Measurements from ENCODE around the gene CASP1. TPM values are rescaled to one million over a fixed set of nuclear protein-coding genes. Genes with fewer than 3 reads are reported as not detected.

Gene CASP1
- polyA plus RNA-seq, 1 donor (not counting 4 experiments of a cell fraction or from before 2014, with no cell fraction given): 69.1 TPM

DNA sequence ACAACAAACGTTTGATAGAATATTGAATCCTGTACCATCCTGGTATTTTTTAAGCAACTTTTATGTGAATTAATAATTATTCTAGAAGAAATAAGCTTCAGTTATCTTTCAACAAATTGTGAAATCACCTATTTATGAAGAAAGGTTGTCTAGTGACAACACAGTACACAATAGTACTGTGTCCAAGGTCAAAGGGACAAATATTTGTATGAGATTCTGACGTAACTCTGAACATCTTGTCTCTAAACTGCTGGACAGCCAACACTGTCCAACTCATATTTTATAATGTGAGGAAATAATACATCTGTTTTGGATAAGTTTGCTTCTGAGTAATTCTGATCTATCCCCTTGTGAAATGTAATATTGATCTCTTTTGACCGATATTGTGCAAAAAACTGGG is 30.9 kb downstream of the CASP1 start:
- Histone ChIP-seq H3K9me3 (ENCODE audit: control insufficient read depth, low read depth, low read length) (no peaks in the 10 kb centered on the region), H2AFZ (ENCODE audit: control insufficient read depth, low read length) (no peak overlapping the region), H3K4me3 (ENCODE audit: control insufficient read depth in 2 of 3, extremely low read depth in 1 of 3, insufficient read depth in 2 of 3, low read depth in 1 of 3, low read length in 3 of 3) (no peak overlapping the region), H3K9ac (ENCODE audit: control insufficient read depth, extremely low read depth, insufficient read depth, low read length) (no peak overlapping the region), H4K20me1 (ENCODE audit: control insufficient read depth, extremely low read depth, insufficient read depth, low read length) (no peaks in the 10 kb centered on the region), H3K4me1 (ENCODE audit: control insufficient read depth, extremely low read depth, insufficient read depth, low read length) (no peaks in the 10 kb centered on the region), H3K4me2 (ENCODE audit: control insufficient read depth, extremely low read depth, insufficient read depth, low read depth, low read length) (no peak overlapping the region), H3K9me1 (ENCODE audit: control insufficient read depth, extremely low read depth, insufficient read depth, low read length) (no peaks in the 10 kb centered on the region), H3K27me3 (ENCODE audit: control insufficient read depth, extremely low read depth, insufficient read depth, low read length) (no peaks in the 10 kb centered on the region), H3K79me2 (ENCODE audit: control insufficient read depth, insufficient read depth, low read length) (no peaks in the 10 kb centered on the region), H3K27ac (ENCODE audit: control insufficient read depth, insufficient read depth, low read length) (no peak overlapping the region), H3K36me3 (ENCODE audit: control insufficient read depth in 2 of 2, extremely low read depth in 1 of 2, insufficient read depth in 2 of 2, low read length in 2 of 2) (no peaks in the 10 kb centered on the region)
- DNase-seq (ENCODE audit: low read depth, low spot score): no peak
- dilution Hi-C loops (cut with MboI; ENCODE audit: extremely low pct_ligation_motif_present, low sequenced_read_pairs): no loop called here
- FAIRE-seq: no peak
- TF ChIP-seq, protein P1, sequence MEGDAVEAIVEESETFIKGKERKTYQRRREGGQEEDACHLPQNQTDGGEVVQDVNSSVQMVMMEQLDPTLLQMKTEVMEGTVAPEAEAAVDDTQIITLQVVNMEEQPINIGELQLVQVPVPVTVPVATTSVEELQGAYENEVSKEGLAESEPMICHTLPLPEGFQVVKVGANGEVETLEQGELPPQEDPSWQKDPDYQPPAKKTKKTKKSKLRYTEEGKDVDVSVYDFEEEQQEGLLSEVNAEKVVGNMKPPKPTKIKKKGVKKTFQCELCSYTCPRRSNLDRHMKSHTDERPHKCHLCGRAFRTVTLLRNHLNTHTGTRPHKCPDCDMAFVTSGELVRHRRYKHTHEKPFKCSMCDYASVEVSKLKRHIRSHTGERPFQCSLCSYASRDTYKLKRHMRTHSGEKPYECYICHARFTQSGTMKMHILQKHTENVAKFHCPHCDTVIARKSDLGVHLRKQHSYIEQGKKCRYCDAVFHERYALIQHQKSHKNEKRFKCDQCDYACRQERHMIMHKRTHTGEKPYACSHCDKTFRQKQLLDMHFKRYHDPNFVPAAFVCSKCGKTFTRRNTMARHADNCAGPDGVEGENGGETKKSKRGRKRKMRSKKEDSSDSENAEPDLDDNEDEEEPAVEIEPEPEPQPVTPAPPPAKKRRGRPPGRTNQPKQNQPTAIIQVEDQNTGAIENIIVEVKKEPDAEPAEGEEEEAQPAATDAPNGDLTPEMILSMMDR (optimal IDR thresholded peaks at IDR 0.05 in 1 of 3, IDR thresholded peaks at IDR 0.05 in 1 of 3, conservative IDR thresholded peaks at IDR 0.05 in 1 of 3; ENCODE audit: extremely low read depth in 1 of 3, insufficient read depth in 2 of 3, low read length in 3 of 3): no peak
- no peak for TF ChIP-seq EZH2 (IDR thresholded peaks at IDR 0.05; ENCODE audit: low read length)

DNA sequence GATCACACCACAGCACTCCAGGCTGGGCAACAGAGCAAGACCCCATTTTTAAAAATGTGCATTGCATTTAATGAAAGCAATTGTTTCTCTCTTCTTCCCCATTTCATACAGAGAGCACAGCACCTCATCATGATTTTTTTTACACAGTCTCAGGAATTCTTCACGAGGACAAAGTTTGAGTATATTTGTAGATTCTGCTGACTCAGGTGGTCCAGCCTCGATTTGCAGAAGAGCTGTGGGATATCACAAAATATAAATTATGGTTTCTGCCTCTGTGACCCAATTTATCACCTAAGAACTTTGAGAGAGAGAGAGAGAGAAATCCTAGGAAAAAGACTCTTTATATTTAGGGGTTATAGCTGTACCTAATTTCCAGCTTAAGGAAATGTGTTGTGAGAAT is 31.8 kb downstream of the CASP1 start:
- FAIRE-seq: no peak
- Histone ChIP-seq H3K9ac (ENCODE audit: control insufficient read depth, extremely low read depth, insufficient read depth, low read length) (no peak overlapping the region), H3K27ac (ENCODE audit: control insufficient read depth, insufficient read depth, low read length) (no peak overlapping the region), H3K79me2 (ENCODE audit: control insufficient read depth, insufficient read depth, low read length) (no peaks in the 10 kb centered on the region), H3K4me3 (ENCODE audit: control insufficient read depth in 2 of 3, extremely low read depth in 1 of 3, insufficient read depth in 2 of 3, low read depth in 1 of 3, low read length in 3 of 3) (no peak overlapping the region), H4K20me1 (ENCODE audit: control insufficient read depth, extremely low read depth, insufficient read depth, low read length) (no peaks in the 10 kb centered on the region), H3K4me1 (ENCODE audit: control insufficient read depth, extremely low read depth, insufficient read depth, low read length) (no peaks in the 10 kb centered on the region), H2AFZ (ENCODE audit: control insufficient read depth, low read length) (no peak overlapping the region), H3K36me3 (ENCODE audit: control insufficient read depth in 2 of 2, extremely low read depth in 1 of 2, insufficient read depth in 2 of 2, low read length in 2 of 2) (no peaks in the 10 kb centered on the region), H3K9me3 (ENCODE audit: control insufficient read depth, low read depth, low read length) (no peaks in the 10 kb centered on the region), H3K9me1 (ENCODE audit: control insufficient read depth, extremely low read depth, insufficient read depth, low read length) (no peaks in the 10 kb centered on the region), H3K4me2 (ENCODE audit: control insufficient read depth, extremely low read depth, insufficient read depth, low read depth, low read length) (no peak overlapping the region), H3K27me3 (ENCODE audit: control insufficient read depth, extremely low read depth, insufficient read depth, low read length) (no peaks in the 10 kb centered on the region)
- dilution Hi-C loops (cut with MboI; ENCODE audit: extremely low pct_ligation_motif_present, low sequenced_read_pairs): no loop called here
- DNase-seq (ENCODE audit: low read depth, low spot score): no peak
- no peak for TF ChIP-seq EZH2 (IDR thresholded peaks at IDR 0.05; ENCODE audit: low read length)
- TF ChIP-seq, protein P1 (optimal IDR thresholded peaks at IDR 0.05 in 1 of 3, IDR thresholded peaks at IDR 0.05 in 1 of 3, conservative IDR thresholded peaks at IDR 0.05 in 1 of 3; ENCODE audit: extremely low read depth in 1 of 3, insufficient read depth in 2 of 3, low read length in 3 of 3): no peak

Data from keratinocyte (primary cell).